ENCODE results near the gene RBP5. TPM values are rescaled to one million over a fixed set of nuclear protein-coding genes. Genes with fewer than 3 reads are reported as not detected.

Gene RBP5
- total and polyA plus RNA-seq, 4 donors = 12.9 to 108 (median 63.6) TPM

GRCh38 chr12:7130701-7131501 is 2.2 kb upstream of the RBP5 start:
- peak overlapping the region in 1 of 2 donors; percentile 65 for H3K9ac ChIP-seq (ENCODE audit: low read depth in 1 of 2, low read length in 2 of 2)
- WGBS = 1% methylated on average over 32 of the region's 32 CpGs
- peak overlapping the region; percentile 57 to 77 (median 74) for H3K4me3 ChIP-seq (ENCODE audit: low read depth in 1 of 3, low read length in 3 of 3)
- H3K4me1 ChIP-seq (ENCODE audit: control insufficient read depth in 4 of 4, insufficient read depth in 4 of 4, low read length in 3 of 4) = peaks cover 0 to 32% (median 20%) of the 10 kb centered on the region in 4 donors
- peaks cover 0 to 24% (median 21%) of the 10 kb centered on the region in 4 donors for H3K36me3 ChIP-seq (ENCODE audit: control insufficient read depth in 4 of 4, insufficient read depth in 3 of 4, low read depth in 1 of 4, low read length in 3 of 4)
- peak; percentile 56 for DNase-seq (ENCODE audit: low spot score)
- TF ChIP-seq FOXA2 (IDR thresholded peaks at IDR 0.05) (no peak), REST (IDR thresholded peaks at IDR 0.05) (peak; percentile 14), HNF4A (conservative IDR thresholded peaks at IDR 0.05) (peak in 1 of 2 donors; percentile 16)
- no peaks in the 10 kb centered on the region for H3K27me3 ChIP-seq (ENCODE audit: control insufficient read depth in 4 of 4, insufficient read depth in 4 of 4, low read length in 3 of 4)
- H3K9me3 ChIP-seq (ENCODE audit: control insufficient read depth in 4 of 4, low read length in 3 of 4) = no peaks in the 10 kb centered on the region
- H3K27ac ChIP-seq (ENCODE audit: low read depth in 1 of 2, low read length in 2 of 2) = peak overlapping the region; percentile 83 to 89

GRCh38 chr12:7129872-7130691 is 1.4 kb upstream of the RBP5 start, which contains the start of gene CLSTN3:
TSS of gene CLSTN3 (plus strand) at chr12:7130371. CDS start at chr12:7130649, 278 bp downstream.
- DNase-seq (ENCODE audit: low spot score) = peak; percentile 83
- H3K27ac ChIP-seq (ENCODE audit: low read depth in 1 of 2, low read length in 2 of 2) = peak within 1 kb of the TSS; percentile 83 to 89
- H3K9ac ChIP-seq (ENCODE audit: low read depth in 1 of 2, low read length in 2 of 2) = peak within 1 kb of the TSS; percentile 71 to 83
- H3K9me3 ChIP-seq (ENCODE audit: control insufficient read depth in 4 of 4, low read length in 3 of 4) = no peaks in the 10 kb centered on the region
- peaks cover 0 to 16% (median 13%) of the 10 kb centered on the region in 4 donors for H3K36me3 ChIP-seq (ENCODE audit: control insufficient read depth in 4 of 4, insufficient read depth in 3 of 4, low read depth in 1 of 4, low read length in 3 of 4)
- H3K4me3 ChIP-seq (ENCODE audit: low read depth in 1 of 3, low read length in 3 of 3) = peak within 1 kb of the TSS; percentile 57 to 88 (median 80)
- no peaks in the 10 kb centered on the region for H3K27me3 ChIP-seq (ENCODE audit: control insufficient read depth in 4 of 4, insufficient read depth in 4 of 4, low read length in 3 of 4)
- under 1% methylated on average over 40 of the region's 40 CpGs for WGBS
- H3K4me1 ChIP-seq (ENCODE audit: control insufficient read depth in 4 of 4, insufficient read depth in 4 of 4, low read length in 3 of 4) = peaks cover 1 to 40% (median 28%) of the 10 kb centered on the region in 4 donors
- TF ChIP-seq CTCF (IDR thresholded peaks at IDR 0.05; ENCODE audit: low read depth, low read length, missing input control) (no peak), EGR1 (IDR thresholded peaks at IDR 0.05; ENCODE audit: low read depth in 2 of 2) (peak in 1 of 2 donors; percentile 61), NR2F2 (IDR thresholded peaks at IDR 0.05) (no peak), MAX (IDR thresholded peaks at IDR 0.05) (no peak), JUND (IDR thresholded peaks at IDR 0.05) (peak in 1 of 2 donors; percentile 53), YY1 (IDR thresholded peaks at IDR 0.05) (no peak), TAF1 (conservative IDR thresholded peaks at IDR 0.05) (peak; percentile 50), REST (IDR thresholded peaks at IDR 0.05) (peak; percentile 68), FOXA1 (IDR thresholded peaks at IDR 0.05) (no peak), RAD21 (IDR thresholded peaks at IDR 0.05) (no peak), ATF3 (IDR thresholded peaks at IDR 0.05) (no peak), HNF4G (IDR thresholded peaks at IDR 0.05) (no peak), RXRA (IDR thresholded peaks at IDR 0.05) (peak in 1 of 2 donors; percentile 19), SP1 (IDR thresholded peaks at IDR 0.05) (peak; percentile 40)

Measured in liver (tissue), 9 donors.